Stimulated activated CD4-positive, alpha-beta T cell treated with anti-CD3 and anti-CD28 coated beads, Interleukin-1b, Interleukin-23, amount 100 ng/mL, for 24 hours (primary cell): ENCODE measurements around the gene CAB39L.
A peak's percentile ranks its signal among the peaks of the same experiment; 100 is the strongest.

ENCODE experiments used
- DNase-seq, 4 experiments: peaks; one replicate each; pipeline ENCODE4 v3.0.0-alpha.2; 2020; ENCODE audit warnings: low read depth in 4 of 4, low spot score in 1 of 4

CAB39L gene

GRCh38 chr13:49443704-49444523 is at the start of gene CAB39L, which contains the start of gene SETDB2:
Gene CAB39L, minus strand, starts transcription at chr13:49444064. Its CDS starts 61,154 bp downstream, at chr13:49382910.
Gene SETDB2, plus strand, starts transcription at chr13:49444274. Its CDS starts 7,620 bp downstream, at chr13:49451894.
- peak; percentile 87 to 98 (median 93) for DNase-seq

GRCh38 chr13:49488563-49488962 is 44.7 kb upstream of the CAB39L start:
- no peak for DNase-seq

DNA sequence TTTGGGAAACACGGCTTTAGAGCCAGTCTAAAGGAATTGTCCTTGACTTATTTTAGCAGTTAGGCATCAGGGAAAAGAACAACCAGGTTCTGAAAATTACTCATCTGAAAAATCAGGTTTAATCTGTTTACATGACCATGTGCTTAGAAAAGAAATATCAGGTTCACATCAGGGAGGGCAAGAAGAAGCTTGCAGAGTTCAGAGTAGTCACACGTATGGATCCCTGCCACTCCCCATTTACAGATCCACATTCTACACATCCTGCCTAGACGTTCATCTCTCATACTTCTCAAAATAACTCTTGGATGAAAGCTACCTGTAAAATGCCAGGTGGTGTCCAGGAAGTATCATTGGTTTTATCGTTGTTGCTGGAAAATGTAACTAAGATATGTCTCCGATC is 37.9 kb upstream of the CAB39L start:
- DNase-seq = no peak

- DNase-seq = no peak
These were observed 32.7 kb upstream of the CAB39L start for GRCh38 chr13:49476529-49476928.

DNA sequence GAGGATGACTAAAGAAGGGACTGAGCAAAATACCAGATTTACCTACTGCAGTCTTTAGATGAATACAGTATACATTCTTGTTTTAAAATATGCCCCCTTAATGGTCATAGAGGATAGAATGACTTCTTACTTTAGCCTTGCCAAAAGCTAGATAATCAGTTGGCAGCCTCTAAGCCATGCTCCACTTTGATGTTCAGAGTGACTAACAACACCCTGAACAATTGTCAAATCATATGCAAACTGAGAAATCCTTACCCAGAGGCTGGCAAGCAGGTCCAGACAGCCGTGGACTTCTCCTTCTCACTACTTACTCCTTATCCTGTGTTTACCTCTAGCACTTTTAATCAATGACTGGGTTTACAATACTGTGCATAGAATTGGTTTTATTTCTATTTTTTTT is 28.3 kb upstream of the CAB39L start:
- no peak for DNase-seq

- DNase-seq = no peak
These were observed 22.5 kb upstream of the CAB39L start for GRCh38 chr13:49466292-49466838.

GRCh38 chr13:49464621-49465325 is 20.9 kb upstream of the CAB39L start:
- DNase-seq = no peak

GRCh38 chr13:49464085-49464484 is 20.2 kb upstream of the CAB39L start:
- no peak for DNase-seq

DNA sequence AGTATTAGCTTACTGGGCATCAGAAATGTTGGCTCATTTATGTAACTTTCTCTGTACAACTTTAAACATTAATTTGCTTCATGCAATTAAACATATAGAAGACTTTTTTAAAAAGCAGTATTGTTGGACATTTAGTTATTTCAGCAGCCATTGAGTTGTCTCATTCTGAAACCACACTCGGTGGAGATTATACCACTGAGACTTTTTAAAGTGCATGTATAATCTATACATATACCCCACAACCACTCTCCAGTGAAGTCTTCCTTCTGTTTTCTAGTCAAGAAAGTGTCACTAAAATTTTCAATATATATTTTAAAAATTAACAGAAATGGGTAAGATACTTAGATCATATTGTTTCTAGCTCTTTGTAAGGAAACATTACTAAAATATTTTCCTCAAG is 15.7 kb upstream of the CAB39L start:
- no peak for DNase-seq

DNA sequence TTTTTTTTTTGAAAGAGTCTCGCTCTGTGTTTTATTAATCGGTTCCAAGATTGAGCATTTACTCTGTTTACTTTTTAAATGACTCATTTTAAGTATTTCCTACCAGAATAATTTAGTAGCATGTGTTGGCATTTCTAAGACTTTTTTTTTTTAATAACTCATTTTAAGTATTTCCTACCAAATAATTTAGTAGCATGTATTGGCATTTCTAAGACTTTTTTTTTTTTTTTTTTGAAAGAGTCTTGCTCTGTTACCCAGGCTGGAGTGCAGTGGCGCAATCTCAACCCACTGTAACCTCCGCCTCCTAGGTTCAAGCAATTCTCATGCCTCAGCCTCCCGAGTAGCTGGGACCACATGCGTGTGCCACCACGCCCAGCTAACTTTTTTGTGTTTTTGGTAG is 13.4 kb upstream of the CAB39L start:
- DNase-seq = no peak

DNA sequence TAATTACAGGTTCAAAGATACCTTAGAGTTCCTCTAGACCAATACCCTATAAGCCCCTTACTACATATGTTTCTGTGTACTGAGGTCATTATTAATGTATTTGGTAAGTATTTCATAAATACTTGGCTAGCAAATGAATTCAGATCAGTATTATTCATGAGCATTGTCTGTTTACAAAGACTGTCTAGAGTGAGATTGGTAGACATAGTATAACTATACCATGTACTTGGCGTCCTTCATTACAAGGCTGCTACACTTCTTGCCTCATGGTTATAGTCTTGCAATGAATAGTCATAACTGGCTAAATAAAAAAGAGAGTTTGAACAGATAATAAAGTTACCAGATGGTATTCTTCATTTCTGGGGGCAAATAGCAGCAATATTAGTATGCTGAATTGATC is 12.3 kb upstream of the CAB39L start:
- no peak for DNase-seq

GRCh38 chr13:49455007-49455398 is 11.1 kb upstream of the CAB39L start:
- DNase-seq = no peak

- DNase-seq = no peak
These were observed 10.6 kb upstream of the CAB39L start for GRCh38 chr13:49454388-49455006.

DNA sequence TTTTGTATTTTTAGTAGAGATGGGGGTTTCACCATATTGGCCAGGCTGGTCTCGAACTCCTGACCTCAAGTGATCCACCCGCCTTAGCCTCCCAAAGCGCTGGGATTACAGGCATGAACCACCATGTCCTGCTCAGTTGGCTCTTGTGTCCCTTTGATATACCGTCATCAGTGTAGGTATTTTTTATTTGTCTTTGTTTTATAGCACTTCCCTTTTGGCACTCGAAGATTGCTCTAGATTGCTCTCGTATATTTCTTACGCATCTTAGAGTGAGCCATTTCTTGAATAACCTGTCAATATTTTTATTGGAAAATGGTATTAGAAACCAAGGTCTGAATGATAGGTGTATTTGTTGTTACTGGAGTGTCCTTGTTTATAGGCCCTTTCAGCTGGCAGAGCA is 9.6 kb upstream of the CAB39L start:
- no peak for DNase-seq

DNA sequence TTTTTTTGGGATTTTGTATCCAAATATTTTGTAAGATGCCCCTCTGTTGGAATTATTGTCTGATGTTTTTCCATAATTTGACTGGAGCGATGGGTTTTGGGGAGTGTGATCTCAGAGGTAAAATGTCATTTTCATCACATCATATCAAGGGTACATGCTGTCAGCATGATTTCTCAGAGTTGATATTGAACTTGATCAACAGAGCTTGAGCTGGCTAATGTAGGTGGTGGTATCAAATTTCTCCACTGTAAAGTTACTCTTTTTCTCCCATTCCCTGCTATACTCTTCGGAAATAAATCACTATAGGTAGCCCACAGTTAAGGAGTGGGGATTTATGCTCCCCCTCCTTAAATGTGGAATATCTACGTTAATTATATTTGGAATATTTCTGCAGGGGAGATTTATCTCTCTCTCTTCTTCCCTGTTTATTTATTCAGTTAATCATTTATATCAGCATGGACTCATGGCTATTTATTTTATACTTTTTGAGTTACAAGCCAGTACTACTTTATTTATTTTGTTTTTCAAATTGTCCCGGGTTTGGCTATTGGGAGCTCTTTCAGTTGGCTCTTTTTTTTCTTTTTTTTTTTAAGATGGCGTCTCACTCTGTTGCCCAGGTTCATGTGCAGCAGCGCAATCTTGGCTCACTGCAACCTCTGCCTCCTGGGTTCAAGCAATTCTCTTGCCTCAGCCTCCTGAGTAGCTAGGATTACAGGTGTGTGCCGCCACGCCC is 9.0 kb upstream of the CAB39L start:
- DNase-seq = no peak

- no peak for DNase-seq
These were observed 6.4 kb upstream of the CAB39L start for GRCh38 chr13:49450105-49450819.

DNA sequence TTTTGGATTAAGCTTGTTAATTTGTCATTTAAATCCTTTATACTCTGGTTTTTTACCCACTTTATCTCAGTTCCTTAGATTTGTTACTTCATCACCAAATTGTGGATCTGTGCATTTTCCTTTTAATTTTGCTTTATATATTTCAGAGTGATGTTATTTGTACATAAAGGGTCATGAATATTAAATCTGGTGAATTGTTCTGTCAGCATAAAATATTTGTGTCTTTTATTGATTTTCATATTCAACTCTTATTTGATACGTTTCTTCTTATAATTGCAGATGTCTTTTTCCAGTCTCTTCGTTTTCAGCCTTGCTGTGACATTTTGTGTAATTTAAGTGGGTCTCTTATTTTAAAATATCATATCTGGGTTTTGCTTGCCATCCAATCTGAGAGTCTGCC is 4.9 kb upstream of the CAB39L start:
- no peak for DNase-seq

DNA sequence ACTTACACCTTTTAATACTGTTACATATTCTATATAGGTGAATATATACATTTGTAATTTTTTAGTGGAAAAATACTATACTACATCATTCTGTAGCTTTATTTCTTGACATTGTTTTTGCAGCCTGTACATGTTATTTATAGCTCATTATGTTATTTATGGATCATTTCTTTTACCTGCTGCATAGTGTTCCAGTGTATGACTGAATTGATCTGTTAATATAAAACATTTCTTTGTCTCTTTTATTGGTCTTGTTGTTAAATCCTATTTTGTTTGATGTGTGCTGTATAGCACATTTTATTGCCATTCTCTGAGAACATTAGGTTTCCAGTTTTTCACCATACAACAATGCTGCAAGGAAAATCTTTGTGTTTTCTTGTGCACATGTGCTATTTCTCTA is 2.6 kb upstream of the CAB39L start:
- DNase-seq = no peak

GRCh38 chr13:49444524-49445395 is 896 bp upstream of the CAB39L start:
- no peak for DNase-seq

- no peak for DNase-seq
These were observed 534 bp downstream of the CAB39L start for GRCh38 chr13:49443357-49443703.
